K562 (cell line): ENCODE measurements around the gene APPBP2.

Experiments used
- ATF3 ChIP-seq, 2 experiments: fragments of 450-650 bp in 1 of 2; sonication (generic) in 1 of 2; formaldehyde crosslinking in 1 of 2; IDR thresholded peaks in 1 of 2; conservative IDR thresholded peaks in 1 of 2; 2 replicates each; pipeline versions ENCODE4 v1.6.1 to v1.8.1; 2016 to 2023; ENCODE audit warnings: mild to moderate bottlenecking in 2 of 2, moderate library complexity in 2 of 2, inconsistent platforms in 1 of 2, missing genetic modification reagents in 1 of 2
- EHMT2 ChIP-seq: fragments of 450-650 bp; IDR thresholded peaks from 2 replicates; pipeline ENCODE4 v1.6.1; 2018; ENCODE audit warnings: antibody characterized with exemption
- EP300 ChIP-seq: IDR thresholded peaks from 2 replicates; pipeline ENCODE4 v1.6.1; 2012; ENCODE audit warnings: low read length, improper control_type of control experiment
- FOXK2 ChIP-seq, 2 experiments: fragments of 450-650 bp; IDR thresholded peaks in 1 of 2; conservative IDR thresholded peaks in 1 of 2; 2 replicates each; pipeline ENCODE4 v1.6.1; 2016; ENCODE audit warnings: low read depth in 2 of 2, mild to moderate bottlenecking in 1 of 2
- FOXM1 ChIP-seq, 2 experiments: fragments of 450-650 bp in 1 of 2; sonication (generic) in 1 of 2; formaldehyde crosslinking in 1 of 2; IDR thresholded peaks; 2 replicates each; pipeline versions ENCODE4 v1.6.1 to v1.9.0; 2017 to 2022; ENCODE audit warnings: low read depth in 2 of 2, mild to moderate bottlenecking in 2 of 2, missing genetic modification reagents in 1 of 2, moderate library complexity in 1 of 2
- JUND ChIP-seq, 2 experiments: IDR thresholded peaks; 2 replicates in 1 of 2; 3 replicates in 1 of 2; pipeline ENCODE4 v1.6.1; 2011; ENCODE audit warnings: borderline replicate concordance in 2 of 2, low read depth in 2 of 2, low read length in 2 of 2, improper control_type of control experiment in 1 of 2, missing biosample characterization in 1 of 2, missing genetic modification characterization in 1 of 2, missing genetic modification reagents in 1 of 2
- REST ChIP-seq, 2 experiments: fragments of 450-650 bp; formaldehyde crosslinking in 1 of 2; IDR thresholded peaks; 2 replicates each; pipeline versions ENCODE4 v1.4.0 to v1.6.1; 2014 to 2020; ENCODE audit warnings: mild to moderate bottlenecking in 2 of 2, borderline replicate concordance in 1 of 2, low read depth in 1 of 2
- U2AF1 ChIP-seq: fragments of 200-400 bp; formaldehyde crosslinking; optimal IDR thresholded peaks from 2 replicates; pipeline ENCODE3; 2017; ENCODE audit warnings: mild to moderate bottlenecking, low read depth, low read length, moderate library complexity
- ZSCAN32 ChIP-seq: fragments of 450-650 bp; formaldehyde crosslinking; IDR thresholded peaks from 2 replicates; pipeline ENCODE4 v1.4.0; 2020; ENCODE audit warnings: mild to moderate bottlenecking, moderate library complexity

- TF ChIP-seq U2AF1 (no peak), EP300 (no peak), FOXK2 (conservative IDR thresholded peaks at IDR 0.05 in 1 of 2, IDR thresholded peaks at IDR 0.05 in 1 of 2; ENCODE audit: low read depth in 2 of 2) (no peak), ATF3 (IDR thresholded peaks at IDR 0.05) (no peak), ATF3 (CRISPR knock-in tag; conservative IDR thresholded peaks at IDR 0.05) (no peak), ZSCAN32 (CRISPR knock-in tag) (no peak), FOXM1 (IDR thresholded peaks at IDR 0.05; ENCODE audit: low read depth) (no peak), FOXM1 (CRISPR knock-in tag; IDR thresholded peaks at IDR 0.05; ENCODE audit: low read depth) (no peak), EHMT2 (0 out of 2 replicates have a peak, but pooled peaks have one; percentile 22), REST (IDR thresholded peaks at IDR 0.05; ENCODE audit: borderline replicate concordance) (no peak), REST (CRISPR knock-in tag; IDR thresholded peaks at IDR 0.05; ENCODE audit: low read depth) (no peak), JUND (IDR thresholded peaks at IDR 0.05; ENCODE audit: borderline replicate concordance, low read depth, low read length) (no peak), JUND (tag; IDR thresholded peaks at IDR 0.05; ENCODE audit: borderline replicate concordance, low read depth, low read length) (no peak)
Observed at GRCh38 chr17:60506312-60506711, 19.7 kb downstream of the APPBP2 start.
